HG02885 (cell line): ENCODE data around the gene ECEL1.
"Not testable (repeated sequence)": the region's sequence is repeated elsewhere in the genome, so short reads cannot be mapped to it uniquely, and the experiment has no call there.

Experiments used
- ATAC-seq: cut with Tn5 transposase; IDR thresholded peaks from one replicate; pipeline ENCODE4 v1.9.1; 2021; ENCODE audit warnings: mild to moderate bottlenecking; ENCODE audit not compliant: unreplicated experiment, poor library complexity

Gene ECEL1

GRCh38 chr2:232487385-232488096 is at the start of gene ECEL1:
ECEL1 (minus strand) TSS chr2:232487834; CDS start chr2:232486653, 1,181 bp downstream.
- ATAC-seq, result no peak

- ATAC-seq, result no peak
Observed at GRCh38 chr2:232537079-232537478, 49.4 kb upstream of the ECEL1 start.

- ATAC-seq, result no peak
Observed at GRCh38 chr2:232535761-232536530, 48.3 kb upstream of the ECEL1 start.

- no peak for ATAC-seq
Observed at GRCh38 chr2:232534940-232535651, 47.5 kb upstream of the ECEL1 start.

GRCh38 chr2:232533944-232534710 is 46.5 kb upstream of the ECEL1 start:
- ATAC-seq, result no peak

GRCh38 chr2:232532821-232533220 is 45.2 kb upstream of the ECEL1 start:
- not testable (repeated sequence) for ATAC-seq

- ATAC-seq, result no peak
Observed at GRCh38 chr2:232532419-232532818, 44.8 kb upstream of the ECEL1 start.

- ATAC-seq, result no peak
Observed at GRCh38 chr2:232530626-232531260, 43.1 kb upstream of the ECEL1 start.

- no peak for ATAC-seq
Observed at GRCh38 chr2:232529806-232530547, 42.3 kb upstream of the ECEL1 start.

GRCh38 chr2:232528746-232529460 is 41.3 kb upstream of the ECEL1 start:
- ATAC-seq, result no peak

GRCh38 chr2:232527905-232528470 is 40.4 kb upstream of the ECEL1 start:
- ATAC-seq, result no peak

- ATAC-seq, result no peak
Observed at GRCh38 chr2:232526372-232526941, 38.8 kb upstream of the ECEL1 start.

GRCh38 chr2:232525791-232526371 is 38.2 kb upstream of the ECEL1 start, which contains the start of gene CHRND:
CHRND (plus strand) TSS chr2:232526160; CDS start chr2:232526216, 56 bp downstream.
- no peak for ATAC-seq

GRCh38 chr2:232525199-232525598 is 37.6 kb upstream of the ECEL1 start:
- ATAC-seq, result no peak

- ATAC-seq, result no peak
Observed at GRCh38 chr2:232524771-232525170, 37.1 kb upstream of the ECEL1 start.

GRCh38 chr2:232523682-232524597 is 36.3 kb upstream of the ECEL1 start:
- ATAC-seq, result no peak

- ATAC-seq, result no peak
Observed at GRCh38 chr2:232523402-232523681, 35.7 kb upstream of the ECEL1 start.
